Activated B cell treated with CpG ODN at 0.5 μM for 24 hours (primary cell): Measurements from ENCODE around the gene FSTL1. TPM values are rescaled to one million over a fixed set of nuclear protein-coding genes. Genes with fewer than 3 reads are reported as not detected.

Experiments used
- ATAC-seq: fragments of 200-7000 bp; cut with Tn5 transposase; one replicate; pipeline ENCODE4 v1.10.0; 2021; ENCODE audit warnings: low read depth, mild to moderate bottlenecking, moderate library complexity
- CTCF ChIA-PET: fragments of 350-600 bp; sonication (Branson Sonifier 250); formaldehyde crosslinking; loops from one replicate; lab custom pipeline; 2021; ENCODE audit warnings: antibody characterized with exemption; lab: Charles Lee
- POLR2A ChIA-PET: fragments of 350-600 bp; sonication (Branson Sonifier 250); formaldehyde crosslinking; loops from one replicate; lab custom pipeline; 2021; ENCODE audit warnings: antibody characterized with exemption; lab: Charles Lee
- DNase-seq: peaks from one replicate; pipeline ENCODE4 v3.0.0; 2022
- H3K27ac Mint-ChIP-seq: one replicate; pipeline ENCODE4 v1.8.0; 2020; ENCODE audit warnings: mixed read lengths
- H3K27me3 Mint-ChIP-seq: one replicate; pipeline ENCODE4 v1.8.0; 2021; ENCODE audit warnings: mixed read lengths
- H3K36me3 Mint-ChIP-seq: one replicate; pipeline ENCODE4 v1.8.0; 2021; ENCODE audit warnings: low read depth, mixed read lengths
- H3K4me1 Mint-ChIP-seq: one replicate; pipeline ENCODE4 v1.8.0; 2021; ENCODE audit warnings: mixed read lengths
- H3K4me3 Mint-ChIP-seq: one replicate; pipeline ENCODE4 v1.8.0; 2020; ENCODE audit warnings: mild to moderate bottlenecking, mixed read lengths
- H3K9me3 Mint-ChIP-seq: one replicate; pipeline ENCODE4 v1.8.0; 2020; ENCODE audit warnings: mixed read lengths
- intact Hi-C: fragments of 100-400 bp; cut with micrococcal nuclease; formaldehyde crosslinking; loops from one replicate; pipeline ENCODE4 v1.15.1; 2024
- total RNA-seq: library from RNA; stranded (reverse); gene quantifications from 2 replicates; pipeline ENCODE4 v1.2.3, GENCODE V29; 2022
- TF ChIP-seq, protein P1 (sequence below): fragments of 200-600 bp; IDR thresholded peaks from one replicate; pipeline ENCODE4 v1.8.0; 2022; ENCODE audit warnings: antibody characterized with exemption, mild to moderate bottlenecking

The FSTL1 gene
- total RNA-seq, 1 donor from 2014 or later, result not detected

DNA sequence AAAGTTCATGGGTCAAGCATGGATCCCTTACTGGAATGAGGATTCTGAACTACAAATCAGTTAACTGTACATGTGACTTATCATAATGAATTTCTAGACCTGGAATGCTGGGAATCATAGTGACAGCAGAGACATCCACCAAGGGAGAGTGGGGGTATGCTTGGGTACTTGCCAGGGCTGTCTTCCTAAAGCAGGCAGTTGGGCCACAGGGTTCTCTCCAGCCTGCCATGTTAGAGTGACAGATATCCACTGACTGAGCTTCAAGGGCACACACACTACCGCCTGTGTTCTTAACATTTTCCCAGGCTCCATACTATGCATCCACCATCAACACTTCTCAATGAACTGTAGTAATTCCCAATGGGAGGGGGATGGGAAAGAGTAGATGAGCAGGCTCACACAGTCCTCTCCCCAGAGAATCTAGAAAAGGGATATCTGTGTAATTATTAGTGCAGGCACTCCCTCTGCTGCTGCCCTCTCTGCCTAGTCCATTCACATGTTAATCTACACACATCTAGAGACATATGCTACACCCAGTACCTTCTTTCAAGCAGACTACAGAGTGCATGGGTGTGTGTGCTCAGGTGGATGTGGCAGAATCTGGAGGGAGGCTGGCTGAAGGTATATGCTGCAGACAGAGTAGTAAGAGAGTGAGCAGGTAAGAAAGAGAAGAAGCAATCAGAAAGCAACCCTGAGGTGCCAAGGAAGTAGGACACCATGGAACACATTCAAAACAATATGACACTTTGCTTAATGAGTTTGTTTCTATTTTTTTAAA is 3.7 kb downstream of the FSTL1 start:
- TF ChIP-seq, protein P1, sequence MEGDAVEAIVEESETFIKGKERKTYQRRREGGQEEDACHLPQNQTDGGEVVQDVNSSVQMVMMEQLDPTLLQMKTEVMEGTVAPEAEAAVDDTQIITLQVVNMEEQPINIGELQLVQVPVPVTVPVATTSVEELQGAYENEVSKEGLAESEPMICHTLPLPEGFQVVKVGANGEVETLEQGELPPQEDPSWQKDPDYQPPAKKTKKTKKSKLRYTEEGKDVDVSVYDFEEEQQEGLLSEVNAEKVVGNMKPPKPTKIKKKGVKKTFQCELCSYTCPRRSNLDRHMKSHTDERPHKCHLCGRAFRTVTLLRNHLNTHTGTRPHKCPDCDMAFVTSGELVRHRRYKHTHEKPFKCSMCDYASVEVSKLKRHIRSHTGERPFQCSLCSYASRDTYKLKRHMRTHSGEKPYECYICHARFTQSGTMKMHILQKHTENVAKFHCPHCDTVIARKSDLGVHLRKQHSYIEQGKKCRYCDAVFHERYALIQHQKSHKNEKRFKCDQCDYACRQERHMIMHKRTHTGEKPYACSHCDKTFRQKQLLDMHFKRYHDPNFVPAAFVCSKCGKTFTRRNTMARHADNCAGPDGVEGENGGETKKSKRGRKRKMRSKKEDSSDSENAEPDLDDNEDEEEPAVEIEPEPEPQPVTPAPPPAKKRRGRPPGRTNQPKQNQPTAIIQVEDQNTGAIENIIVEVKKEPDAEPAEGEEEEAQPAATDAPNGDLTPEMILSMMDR, result no peak
- peaks cover 24% of the 10 kb centered on the region for H3K27me3 Mint-ChIP-seq
- no peak for ATAC-seq
- intact Hi-C loops, result no loop called here
- no peak overlapping the region for H3K4me3 Mint-ChIP-seq
- no peaks in the 10 kb centered on the region for H3K36me3 Mint-ChIP-seq
- peaks cover 12% of the 10 kb centered on the region for H3K4me1 Mint-ChIP-seq
- ChIA-PET CTCF (no interaction called here), POLR2A (no interaction called here)
- DNase-seq, result no peak
- H3K9me3 Mint-ChIP-seq, result no peaks in the 10 kb centered on the region
- no peak overlapping the region for H3K27ac Mint-ChIP-seq

DNA sequence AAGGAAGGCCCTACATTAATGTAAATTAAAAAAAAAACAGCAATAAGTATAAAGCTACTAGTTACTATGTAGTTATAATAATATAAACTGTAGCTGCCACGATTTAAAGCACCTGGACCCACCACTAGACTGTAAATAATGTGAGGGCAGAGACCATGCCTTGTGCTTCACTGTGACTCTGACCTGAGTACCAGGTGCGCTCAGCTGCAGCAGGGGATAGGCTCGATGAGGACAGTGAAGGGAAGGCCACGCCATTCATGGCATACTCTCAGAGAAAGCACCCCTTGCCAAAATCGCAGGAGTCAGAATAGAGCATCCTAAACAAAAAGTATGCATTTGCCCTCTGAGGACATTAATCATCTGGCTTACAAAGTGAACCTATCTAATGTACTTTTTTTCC is 5.1 kb downstream of the FSTL1 start:
- POLR2A ChIA-PET, result no interaction called here
- H3K36me3 Mint-ChIP-seq, result no peaks in the 10 kb centered on the region
- H3K9me3 Mint-ChIP-seq, result no peaks in the 10 kb centered on the region
- H3K27ac Mint-ChIP-seq, result no peak overlapping the region
- H3K27me3 Mint-ChIP-seq, result peaks cover 17% of the 10 kb centered on the region
- TF ChIP-seq, protein P1, result no peak
- no peak overlapping the region for H3K4me3 Mint-ChIP-seq
- DNase-seq (no peak), ATAC-seq (no peak)
- CTCF ChIA-PET, result no interaction called here
- peaks cover 8% of the 10 kb centered on the region for H3K4me1 Mint-ChIP-seq
- intact Hi-C loops, result no loop called here

DNA sequence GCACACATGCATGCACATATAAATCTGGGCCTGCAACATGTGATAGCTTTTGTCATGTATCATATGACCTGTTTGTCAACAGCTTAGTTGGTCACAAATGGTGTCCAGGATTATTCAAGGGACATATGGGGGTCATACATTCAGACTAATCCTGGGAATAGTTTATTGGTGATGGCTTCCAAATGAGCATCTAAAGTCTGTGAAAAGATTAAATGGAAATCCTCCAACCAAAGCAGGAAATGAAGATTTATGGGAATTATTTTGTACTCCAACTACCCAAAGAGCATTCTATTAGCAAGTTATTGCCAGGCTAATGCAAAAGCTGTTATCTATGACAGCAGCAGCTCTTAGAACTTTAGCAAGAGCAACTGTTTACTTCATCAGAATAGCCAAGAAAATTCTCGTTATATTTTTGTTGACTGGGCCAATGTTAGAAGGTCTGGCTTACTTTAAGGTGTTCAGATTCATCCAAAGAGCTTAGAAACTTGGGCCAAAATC is 7.1 kb downstream of the FSTL1 start:
- TF ChIP-seq, protein P1, result no peak
- DNase-seq, result no peak
- Mint-ChIP-seq H3K27me3 (peaks cover 7% of the 10 kb centered on the region), H3K36me3 (no peaks in the 10 kb centered on the region), H3K4me3 (no peak overlapping the region), H3K4me1 (no peaks in the 10 kb centered on the region), H3K27ac (no peak overlapping the region), H3K9me3 (no peaks in the 10 kb centered on the region)
- POLR2A ChIA-PET, result no interaction called here
- intact Hi-C loops, result no loop called here
- ATAC-seq, result no peak
- CTCF ChIA-PET, result interaction anchor here (1.4 kb wide), 2 partner anchors 199 to 552 kb away, joined by 3 to 5 read pairs; no protein-coding TSS in a partner anchor

DNA sequence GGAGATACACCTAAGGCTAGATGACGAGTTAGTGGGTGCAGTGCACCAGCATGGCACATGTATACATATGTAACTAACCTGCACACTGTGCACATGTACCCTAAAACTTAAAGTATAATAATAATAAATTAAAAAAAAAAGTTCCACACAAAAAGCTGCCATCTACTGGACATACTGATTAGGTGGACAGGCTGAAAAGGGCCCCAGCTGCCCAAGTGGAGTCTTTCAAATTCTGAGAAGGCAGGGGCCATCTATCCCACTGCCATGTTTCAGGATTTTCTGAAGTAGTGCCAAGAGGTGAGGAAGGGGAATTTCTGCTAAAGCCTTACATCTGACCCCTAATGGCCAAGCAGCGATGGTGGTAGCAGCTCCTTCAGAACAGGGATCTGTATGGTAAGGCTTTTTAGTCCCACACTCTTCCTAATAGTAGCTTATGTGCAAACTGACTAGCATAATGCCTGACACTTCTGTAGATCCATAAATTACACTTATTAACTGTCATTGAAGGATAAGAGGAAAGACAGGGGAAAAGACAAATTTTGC is 7.7 kb downstream of the FSTL1 start:
- no peak overlapping the region for H3K27ac Mint-ChIP-seq
- intact Hi-C loops, result no loop called here
- DNase-seq (no peak), ATAC-seq (no peak)
- no peak overlapping the region for H3K4me3 Mint-ChIP-seq
- CTCF ChIA-PET, result interaction anchor here (1.4 kb wide), 2 partner anchors 199 to 551 kb away, joined by 3 to 5 read pairs; no protein-coding TSS in a partner anchor
- POLR2A ChIA-PET, result no interaction called here
- no peaks in the 10 kb centered on the region for H3K4me1 Mint-ChIP-seq
- TF ChIP-seq, protein P1, result no peak
- H3K27me3 Mint-ChIP-seq, result peaks cover 6% of the 10 kb centered on the region
- no peaks in the 10 kb centered on the region for H3K9me3 Mint-ChIP-seq
- no peaks in the 10 kb centered on the region for H3K36me3 Mint-ChIP-seq

DNA sequence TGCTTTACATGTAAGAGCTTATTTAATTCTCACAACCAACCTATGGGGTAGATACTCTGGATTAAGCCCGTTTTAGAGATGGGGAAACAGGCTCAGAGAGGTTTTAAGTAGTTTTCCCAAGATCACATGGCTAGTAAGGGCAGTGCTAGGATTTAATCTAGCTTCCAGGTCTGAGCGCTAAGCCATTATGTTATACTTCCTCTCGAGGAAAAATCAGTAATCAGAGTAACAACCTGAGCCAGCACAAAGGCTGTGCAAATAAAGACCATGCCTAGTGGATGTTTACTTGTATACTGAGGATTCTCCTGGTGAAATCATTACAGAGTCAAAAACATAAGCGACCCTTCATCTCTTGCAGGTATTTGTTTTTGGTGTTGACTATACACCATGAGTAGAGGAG is 9.0 kb downstream of the FSTL1 start:
- TF ChIP-seq, protein P1, result no peak
- POLR2A ChIA-PET, result no interaction called here
- no peak overlapping the region for H3K4me3 Mint-ChIP-seq
- no peaks in the 10 kb centered on the region for H3K36me3 Mint-ChIP-seq
- no peak overlapping the region for H3K27ac Mint-ChIP-seq
- no peaks in the 10 kb centered on the region for H3K4me1 Mint-ChIP-seq
- intact Hi-C loops, result no loop called here
- H3K9me3 Mint-ChIP-seq, result no peaks in the 10 kb centered on the region
- DNase-seq (no peak), ATAC-seq (no peak)
- peaks cover 4% of the 10 kb centered on the region for H3K27me3 Mint-ChIP-seq
- CTCF ChIA-PET, result interaction anchor here (0.7 kb wide), 1 partner anchor 126 kb away, joined by 3 read pairs; no protein-coding TSS in a partner anchor
